Activated naive CD4-positive, alpha-beta T cell treated with anti-CD3 and anti-CD28 coated beads, Interleukin-2, amount 50 U/mL, for 72 hours (primary cell): ENCODE results near the gene GRIN2D. TPM values are rescaled to one million over a fixed set of nuclear protein-coding genes. Genes with fewer than 3 reads are reported as not detected.

Source experiments
- ATAC-seq, 2 donors: fragments of 150-1000 bp; cut with Tn5 transposase; 2 replicates each; pipeline ENCODE4 v1.10.0; 2021; ENCODE audit warnings: mild to moderate bottlenecking in 2 of 2, moderate library complexity in 2 of 2
- DNase-seq, 2 donors: peaks; one replicate each; pipeline ENCODE4 v3.0.0; 2021 to 2022; ENCODE audit warnings: low spot score in 2 of 2
- H3K27ac Mint-ChIP-seq, 2 donors: one replicate each; pipeline ENCODE4 v1.8.0; 2022; ENCODE audit warnings: mild to moderate bottlenecking in 2 of 2, mixed read lengths in 2 of 2
- H3K36me3 Mint-ChIP-seq, 2 donors: one replicate each; pipeline ENCODE4 v1.8.0; 2022; ENCODE audit warnings: mixed read lengths in 2 of 2
- H3K9me3 Mint-ChIP-seq, 2 donors: one replicate each; pipeline ENCODE4 v1.8.0; 2022; ENCODE audit warnings: mixed read lengths in 2 of 2
- total RNA-seq, 2 donors: library from RNA; stranded (reverse); gene quantifications; one replicate each; pipeline ENCODE4 v1.2.3, GENCODE V29; 2022

Gene GRIN2D
- total RNA-seq, 2 donors from 2014 or later: 0.23 to 0.45 TPM

DNA sequence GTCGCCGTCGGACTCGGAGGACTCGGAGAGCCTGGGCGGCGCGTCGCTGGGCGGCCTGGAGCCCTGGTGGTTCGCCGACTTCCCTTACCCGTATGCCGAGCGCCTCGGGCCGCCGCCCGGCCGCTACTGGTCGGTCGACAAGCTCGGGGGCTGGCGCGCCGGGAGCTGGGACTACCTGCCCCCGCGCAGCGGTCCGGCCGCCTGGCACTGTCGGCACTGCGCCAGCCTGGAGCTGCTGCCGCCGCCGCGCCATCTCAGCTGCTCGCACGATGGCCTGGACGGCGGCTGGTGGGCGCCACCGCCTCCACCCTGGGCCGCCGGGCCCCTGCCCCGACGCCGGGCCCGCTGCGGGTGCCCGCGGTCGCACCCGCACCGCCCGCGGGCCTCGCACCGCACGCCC is 49.8 kb downstream of the GRIN2D start:
- DNase-seq (peak in 1 of 2 donors; percentile 29), ATAC-seq (no peak)
- H3K36me3 Mint-ChIP-seq: peaks cover 16 to 25% of the 10 kb centered on the region in 2 donors
- no peak overlapping the region for H3K27ac Mint-ChIP-seq
- H3K9me3 Mint-ChIP-seq: no peaks in the 10 kb centered on the region

Other genes with a start within 250 kb of the GRIN2D start
- gene LIG1, start 223.3 kb upstream of the GRIN2D start, total RNA-seq: 100 to 1,000 TPM; 180 to 231 TPM
- 10 to 100 TPM in 1 of 2 donors, 1 to 10 TPM in 1; 9.0 to 10.2 TPM for gene ZSWIM9, start 223.0 kb upstream of the GRIN2D start, total RNA-seq
- gene CARD8, start 137.8 kb upstream of the GRIN2D start, total RNA-seq: 100 to 1,000 TPM in 1 of 2 donors, 10 to 100 TPM in 1; 99.5 to 147 TPM
- under 1 TPM in 1 of 2 donors, not detected in 1; 0.31 TPM for gene ZNF114, start 123.6 kb upstream of the GRIN2D start, total RNA-seq
- gene EMP3, start 68.1 kb upstream of the GRIN2D start, total RNA-seq: 100 to 1,000 TPM in 1 of 2 donors, 10 to 100 TPM in 1; 55.4 to 211 TPM
- 10 to 100 TPM; 24.1 to 48.1 TPM for gene TMEM143, start 29.7 kb upstream of the GRIN2D start, total RNA-seq
- gene SYNGR4, start 29.3 kb upstream of the GRIN2D start, total RNA-seq: under 1 TPM in 1 of 2 donors, not detected in 1; 0.41 TPM
- gene KDELR1, start 2.1 kb upstream of the GRIN2D start, total RNA-seq: 100 to 1,000 TPM in 1 of 2 donors, 10 to 100 TPM in 1; 91.1 to 108 TPM
- gene GRWD1, start 52.3 kb downstream of the GRIN2D start, total RNA-seq: 10 to 100 TPM; 32.8 to 46.3 TPM
- gene KCNJ14, start 61.9 kb downstream of the GRIN2D start, total RNA-seq: 1 to 10 TPM; 2.1 to 2.3 TPM
- 10 to 100 TPM; 32.4 to 64.1 TPM for gene CYTH2, start 75.7 kb downstream of the GRIN2D start, total RNA-seq
- gene LMTK3, start 118.2 kb downstream of the GRIN2D start, total RNA-seq: 1 to 10 TPM; 2.9 to 9.5 TPM
- gene SULT2B1, start 158.5 kb downstream of the GRIN2D start, total RNA-seq: not detected
- not detected for gene SPACA4, start 213.1 kb downstream of the GRIN2D start, total RNA-seq
- gene FAM83E, start 221.4 kb downstream of the GRIN2D start, total RNA-seq: 1 to 10 TPM; 5.5 to 9.1 TPM
- 1,000 to 10,000 TPM; 2,030 to 2,264 TPM for gene RPL18, start 225.5 kb downstream of the GRIN2D start, total RNA-seq
- 10 to 100 TPM; 25.7 to 40.4 TPM for gene SPHK2, start 225.8 kb downstream of the GRIN2D start, total RNA-seq
- gene DBP, start 243.7 kb downstream of the GRIN2D start, total RNA-seq: 10 to 100 TPM; 10.5 to 16.9 TPM